Mesenchymal stem cell (in vitro differentiated cells and primary cell): Measurements from ENCODE around the gene NMD3.

Experiments
- DNase-seq: peaks from one replicate; pipeline ENCODE4 v3.0.0-alpha.2; 2013
- H2AFZ ChIP-seq: one replicate; pipeline ENCODE4 v1.6.1; 2013; ENCODE audit warnings: low read depth, mild to moderate bottlenecking, control low read depth, inconsistent platforms, low read length, moderate library complexity
- H2AK5ac ChIP-seq: 2 replicates; pipeline ENCODE4 v1.6.1; 2013; ENCODE audit warnings: low read length, moderate library complexity, mild to moderate bottlenecking, inconsistent platforms; ENCODE audit not compliant: severe bottlenecking
- H2BK120ac ChIP-seq: one replicate; pipeline ENCODE4 v1.6.1; 2013; ENCODE audit warnings: low read depth, mild to moderate bottlenecking, inconsistent platforms, low read length, moderate library complexity
- H2BK12ac ChIP-seq, 2 experiments: one replicate each; pipeline ENCODE4 v1.6.1; 2013; ENCODE audit warnings: inconsistent platforms in 2 of 2, low read length in 2 of 2, mild to moderate bottlenecking in 2 of 2, moderate library complexity in 2 of 2, control low read depth in 1 of 2
- H2BK15ac ChIP-seq: one replicate; pipeline ENCODE4 v1.6.1; 2013; ENCODE audit warnings: mild to moderate bottlenecking, low read depth, inconsistent platforms; ENCODE audit not compliant: poor library complexity, severe bottlenecking
- H2BK5ac ChIP-seq: 2 replicates; pipeline ENCODE4 v1.6.1; 2013; ENCODE audit warnings: low read depth, mild to moderate bottlenecking, low read length, control low read depth, inconsistent platforms; ENCODE audit not compliant: poor library complexity, severe bottlenecking
- H3K14ac ChIP-seq, 2 experiments: one replicate each; pipeline ENCODE4 v1.6.1; 2013; ENCODE audit warnings: inconsistent platforms in 2 of 2, low read length in 2 of 2, control low read depth in 1 of 2, mild to moderate bottlenecking in 1 of 2, moderate library complexity in 1 of 2
- H3K18ac ChIP-seq, 2 experiments: one replicate each; pipeline ENCODE4 v1.6.1; 2013; ENCODE audit warnings: inconsistent platforms in 2 of 2, low read length in 2 of 2, control low read depth in 1 of 2, low read depth in 1 of 2, mild to moderate bottlenecking in 1 of 2
- H3K23ac ChIP-seq, 2 experiments: one replicate each; pipeline ENCODE4 v1.6.1; 2013; ENCODE audit warnings: inconsistent platforms in 2 of 2, low read length in 2 of 2, mild to moderate bottlenecking in 2 of 2, moderate library complexity in 2 of 2, control low read depth in 1 of 2
- H3K27ac ChIP-seq: 2 replicates; pipeline ENCODE4 v1.5.1; 2013; ENCODE audit warnings: mild to moderate bottlenecking, moderate library complexity, low read length, control low read depth, inconsistent platforms; ENCODE audit not compliant: poor library complexity, severe bottlenecking
- H3K27me3 ChIP-seq, 2 experiments: 2 replicates each; pipeline versions ENCODE4 v1.6.1 to v1.7.0; 2013; ENCODE audit warnings: low read length in 2 of 2, mild to moderate bottlenecking in 2 of 2, moderate library complexity in 2 of 2, control low read depth in 1 of 2, inconsistent platforms in 1 of 2; ENCODE audit not compliant: control insufficient read depth in 1 of 2, insufficient read depth in 1 of 2
- H3K36me3 ChIP-seq, 2 experiments: 2 replicates each; pipeline versions ENCODE4 v1.6.1 to v1.7.0; 2013; ENCODE audit warnings: low read length in 2 of 2, control low read depth in 1 of 2, inconsistent platforms in 1 of 2, low read depth in 1 of 2, mild to moderate bottlenecking in 1 of 2; ENCODE audit not compliant: insufficient read depth in 2 of 2, control insufficient read depth in 1 of 2
- H3K4ac ChIP-seq, 2 experiments: one replicate each; pipeline ENCODE4 v1.6.1; 2013; ENCODE audit warnings: inconsistent platforms in 2 of 2, low read length in 2 of 2, mild to moderate bottlenecking in 2 of 2, moderate library complexity in 2 of 2, control low read depth in 1 of 2, low read depth in 1 of 2
- H3K4me1 ChIP-seq: 2 replicates; pipeline ENCODE4 v1.6.1; 2013; ENCODE audit warnings: low read depth, low read length, control low read depth; ENCODE audit not compliant: control insufficient read depth, insufficient read depth
- H3K4me2 ChIP-seq: 2 replicates; pipeline ENCODE4 v1.6.1; 2013; ENCODE audit warnings: low read length, mild to moderate bottlenecking, inconsistent platforms; ENCODE audit not compliant: poor library complexity, severe bottlenecking
- H3K4me3 ChIP-seq, 2 experiments: 2 replicates each; pipeline versions ENCODE4 v1.5.1 to v1.7.0; 2013; ENCODE audit warnings: low read length in 2 of 2, mild to moderate bottlenecking in 2 of 2, control low read depth in 1 of 2, low read depth in 1 of 2; ENCODE audit not compliant: insufficient read depth in 1 of 2
- H3K79me1 ChIP-seq: replicated peaks from 2 replicates; pipeline ENCODE4 v1.6.1; 2013; ENCODE audit warnings: mild to moderate bottlenecking, control low read depth, low read length, inconsistent platforms; ENCODE audit not compliant: poor library complexity, severe bottlenecking
- H3K9ac ChIP-seq: 2 replicates; pipeline ENCODE4 v1.7.0; 2013; ENCODE audit warnings: mild to moderate bottlenecking, low read length, moderate library complexity
- H3K9me3 ChIP-seq: 2 replicates; pipeline ENCODE4 v1.7.0; 2013; ENCODE audit warnings: mild to moderate bottlenecking, low read length; ENCODE audit not compliant: control insufficient read depth
- H4K8ac ChIP-seq: one replicate; pipeline ENCODE4 v1.6.1; 2013; ENCODE audit warnings: inconsistent platforms, mild to moderate bottlenecking, low read length, moderate library complexity
- H4K91ac ChIP-seq: one replicate; pipeline ENCODE4 v1.6.1; 2013; ENCODE audit warnings: mild to moderate bottlenecking, low read length, inconsistent platforms
- WGBS: methylation state at CpG from one replicate; pipeline ENCODE4 v1.1.7; 2013; ENCODE audit warnings: mixed read lengths; 5-methylcytosine and 5-hydroxymethylcytosine counted together

Gene NMD3

GRCh38 chr3:161251716-161252115, 30.6 kb downstream of the NMD3 start:
- peaks cover 16 to 98% of the 10 kb centered on the region in 2 experiments for H3K36me3 ChIP-seq
- no peaks in the 10 kb centered on the region for H3K4me1 ChIP-seq
- no peak for DNase-seq
- no peaks in the 10 kb centered on the region for H3K27me3 ChIP-seq
- H3K23ac ChIP-seq = no peak overlapping the region
- H3K4me3 ChIP-seq = no peak overlapping the region
- H3K9ac ChIP-seq = no peak overlapping the region
- H4K91ac ChIP-seq = no peak overlapping the region
- no peak overlapping the region for H2BK120ac ChIP-seq
- H2BK5ac ChIP-seq = no peak overlapping the region
- WGBS = 90% methylated on average over 2 of the region's 2 CpGs
- no peak overlapping the region for H2AFZ ChIP-seq
- no peaks in the 10 kb centered on the region for H3K9me3 ChIP-seq
- H2BK15ac ChIP-seq = no peak overlapping the region
- H3K14ac ChIP-seq = no peak overlapping the region
- no peak overlapping the region for H2BK12ac ChIP-seq
- H3K4ac ChIP-seq = no peak overlapping the region
- no peak overlapping the region for H4K8ac ChIP-seq
- H2AK5ac ChIP-seq = no peak overlapping the region
- peaks cover 11% of the 10 kb centered on the region for H3K79me1 ChIP-seq
- no peak overlapping the region for H3K4me2 ChIP-seq
- no peak overlapping the region for H3K27ac ChIP-seq
- no peak overlapping the region for H3K18ac ChIP-seq

- no peak overlapping the region for H3K23ac ChIP-seq
- H3K27ac ChIP-seq = no peak overlapping the region
- no peak overlapping the region for H3K9ac ChIP-seq
- H3K4me3 ChIP-seq = no peak overlapping the region
- H4K8ac ChIP-seq = no peak overlapping the region
- H2BK12ac ChIP-seq = no peak overlapping the region
- no peak overlapping the region for H2BK15ac ChIP-seq
- H3K4ac ChIP-seq = no peak overlapping the region
- H3K9me3 ChIP-seq = no peaks in the 10 kb centered on the region
- no peak overlapping the region for H2BK120ac ChIP-seq
- H3K14ac ChIP-seq = no peak overlapping the region
- H3K18ac ChIP-seq = no peak overlapping the region
- H3K79me1 ChIP-seq = peaks cover 11% of the 10 kb centered on the region
- H3K4me2 ChIP-seq = no peak overlapping the region
- no peak overlapping the region for H2BK5ac ChIP-seq
- no peaks in the 10 kb centered on the region for H3K27me3 ChIP-seq
- no peak overlapping the region for H2AFZ ChIP-seq
- peaks cover 16 to 98% of the 10 kb centered on the region in 2 experiments for H3K36me3 ChIP-seq
- WGBS = 100% methylated on average over 1 of the region's 5 CpGs
- H2AK5ac ChIP-seq = no peak overlapping the region
- no peak for DNase-seq
- H4K91ac ChIP-seq = no peak overlapping the region
- H3K4me1 ChIP-seq = no peaks in the 10 kb centered on the region
Measured at GRCh38 chr3:161252143-161252542, 31.0 kb downstream of the NMD3 start.

DNA sequence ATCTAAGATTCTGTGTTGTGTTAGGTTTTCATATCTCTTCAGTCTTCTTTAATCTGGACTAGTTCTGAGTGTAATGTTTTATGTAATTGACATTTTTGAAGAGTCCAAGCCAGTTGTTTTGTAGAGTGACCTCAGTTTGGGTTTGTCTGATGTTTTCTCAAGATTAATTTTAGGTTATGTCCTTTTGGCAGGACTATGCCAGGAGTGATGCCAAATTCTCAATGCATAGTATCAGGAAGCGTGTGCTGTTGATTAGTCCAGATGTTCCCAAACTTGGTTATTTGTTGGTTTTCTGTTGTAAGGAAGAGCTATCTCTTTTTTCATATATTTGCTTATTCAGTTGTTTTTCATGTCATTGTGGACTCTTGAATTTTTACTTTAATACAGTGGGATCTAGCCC, 32.6 kb downstream of the NMD3 start:
- Histone ChIP-seq H3K27ac (no peak overlapping the region), H3K9me3 (no peaks in the 10 kb centered on the region), H2BK15ac (no peak overlapping the region), H3K14ac (no peak overlapping the region), H3K27me3 (no peaks in the 10 kb centered on the region), H3K79me1 (peaks cover 8% of the 10 kb centered on the region), H4K91ac (no peak overlapping the region), H3K18ac (no peak overlapping the region), H3K36me3 (peaks cover 7 to 97% of the 10 kb centered on the region in 2 experiments), H3K9ac (no peak overlapping the region), H2AK5ac (no peak overlapping the region), H3K4me3 (no peak overlapping the region), H3K4me2 (no peak overlapping the region), H2BK120ac (no peak overlapping the region), H3K23ac (no peak overlapping the region), H2BK12ac (no peak overlapping the region), H4K8ac (no peak overlapping the region), H2AFZ (no peak overlapping the region), H3K4me1 (no peaks in the 10 kb centered on the region), H3K4ac (no peak overlapping the region), H2BK5ac (no peak overlapping the region)
- WGBS = 100% methylated on average over 1 of the region's 1 CpG
- DNase-seq = no peak

- Histone ChIP-seq H3K18ac (no peak overlapping the region), H2AFZ (no peak overlapping the region), H3K4me2 (no peak overlapping the region), H3K23ac (no peak overlapping the region), H2BK15ac (no peak overlapping the region), H3K27me3 (no peaks in the 10 kb centered on the region), H3K9me3 (no peaks in the 10 kb centered on the region), H4K8ac (no peak overlapping the region), H3K36me3 (peaks cover 7 to 86% of the 10 kb centered on the region in 2 experiments), H3K14ac (no peak overlapping the region), H2BK5ac (no peak overlapping the region), H2BK12ac (no peak overlapping the region), H3K27ac (no peak overlapping the region), H3K9ac (no peak overlapping the region), H4K91ac (no peak overlapping the region), H3K79me1 (peaks cover 10% of the 10 kb centered on the region), H3K4ac (no peak overlapping the region), H2AK5ac (no peak overlapping the region), H2BK120ac (no peak overlapping the region), H3K4me3 (no peak overlapping the region), H3K4me1 (no peaks in the 10 kb centered on the region)
- no peak for DNase-seq
- WGBS = no CpG with 5 or more reads among the region's 1 CpG
Measured at GRCh38 chr3:161254861-161255260, 33.8 kb downstream of the NMD3 start.
